Astrocyte (in vitro differentiated cells and primary cell): Measurements from ENCODE around the gene PTPRM. TPM values are rescaled to one million over a fixed set of nuclear protein-coding genes. Genes with fewer than 3 reads are reported as not detected.

Experiments
- DNase-seq: peaks from one replicate; pipeline ENCODE4 v3.0.0-alpha.2; 2010; ENCODE audit warnings: low read depth
- FAIRE-seq: peaks from 2 replicates; lab custom pipeline; 2011; peaks lifted over from hg19 to GRCh38; lab: Jason Lieb, UNC
- H2AFZ ChIP-seq: 2 replicates; pipeline ENCODE4 v1.6.0; 2012; ENCODE audit warnings: low read depth, low read length, inconsistent platforms
- H3K27ac ChIP-seq: 2 replicates; pipeline ENCODE4 v1.5.1; 2011; ENCODE audit warnings: low read depth, low read length, inconsistent platforms
- H3K27me3 ChIP-seq: 2 replicates; pipeline ENCODE4 v1.6.0; 2011; ENCODE audit warnings: low read length, inconsistent platforms; ENCODE audit not compliant: insufficient read depth
- H3K36me3 ChIP-seq: 2 replicates; pipeline ENCODE4 v1.5.1; 2011; ENCODE audit warnings: low read length, inconsistent platforms; ENCODE audit not compliant: insufficient read depth
- H3K4me1 ChIP-seq: 2 replicates; pipeline ENCODE4 v1.5.1; 2011; ENCODE audit warnings: low read length, inconsistent platforms; ENCODE audit not compliant: insufficient read depth
- H3K4me2 ChIP-seq: 2 replicates; pipeline ENCODE4 v1.6.0; 2012; ENCODE audit warnings: low read length, inconsistent platforms
- H3K4me3 ChIP-seq: 2 replicates; pipeline ENCODE4 v1.5.1; 2011; ENCODE audit warnings: low read depth, mild to moderate bottlenecking, low read length, inconsistent platforms; ENCODE audit not compliant: insufficient read depth
- H3K79me2 ChIP-seq: 2 replicates; pipeline ENCODE4 v1.6.0; 2012; ENCODE audit warnings: mild to moderate bottlenecking, low read length, inconsistent platforms; ENCODE audit not compliant: insufficient read depth
- H3K9ac ChIP-seq: 2 replicates; pipeline ENCODE4 v1.6.0; 2012; ENCODE audit warnings: mild to moderate bottlenecking, low read length, inconsistent platforms
- H3K9me3 ChIP-seq: 2 replicates; pipeline ENCODE4 v1.5.1; 2012; ENCODE audit warnings: low read depth, mild to moderate bottlenecking, low read length, inconsistent platforms; ENCODE audit not compliant: insufficient read depth
- H4K20me1 ChIP-seq: 2 replicates; pipeline ENCODE4 v1.6.0; 2012; ENCODE audit warnings: low read length, inconsistent platforms; ENCODE audit not compliant: insufficient read depth
- H3K27ac Mint-ChIP-seq: one replicate; pipeline ENCODE4 v1.8.0; 2021; ENCODE audit warnings: mild to moderate bottlenecking, mixed read lengths; ENCODE audit not compliant: unreplicated experiment
- H3K27me3 Mint-ChIP-seq: one replicate; pipeline ENCODE4 v1.8.0; 2021; ENCODE audit warnings: low read depth, mixed read lengths; ENCODE audit not compliant: unreplicated experiment
- H3K36me3 Mint-ChIP-seq: one replicate; pipeline ENCODE4 v1.8.0; 2021; ENCODE audit warnings: low read depth, mixed read lengths; ENCODE audit not compliant: unreplicated experiment
- H3K4me1 Mint-ChIP-seq: one replicate; pipeline ENCODE4 v1.8.0; 2021; ENCODE audit warnings: low read depth, mixed read lengths; ENCODE audit not compliant: unreplicated experiment
- H3K4me3 Mint-ChIP-seq: one replicate; pipeline ENCODE4 v1.8.0; 2021; ENCODE audit warnings: mild to moderate bottlenecking, moderate library complexity, mixed read lengths; ENCODE audit not compliant: unreplicated experiment
- H3K9me3 Mint-ChIP-seq: one replicate; pipeline ENCODE4 v1.8.0; 2021; ENCODE audit warnings: mild to moderate bottlenecking, mixed read lengths; ENCODE audit not compliant: unreplicated experiment
- EZH2 ChIP-seq: IDR thresholded peaks from 2 replicates; pipeline ENCODE4 v1.6.1; 2012; ENCODE audit warnings: mild to moderate bottlenecking, low read length, inconsistent platforms; ENCODE audit not compliant: insufficient read depth
- total RNA-seq: library from RNA; stranded (reverse); gene quantifications from 2 replicates; pipeline ENCODE4 v1.2.1, GENCODE V29; 2021
- TF ChIP-seq, protein P1 (sequence below): IDR thresholded peaks from 2 replicates; pipeline ENCODE4 v1.5.1; 2011; ENCODE audit warnings: low read depth, mild to moderate bottlenecking, inconsistent platforms, low read length, moderate library complexity; ENCODE audit not compliant: insufficient read depth

Gene PTPRM
- total RNA-seq, 1 donor from 2014 or later: 59.6 TPM

DNA sequence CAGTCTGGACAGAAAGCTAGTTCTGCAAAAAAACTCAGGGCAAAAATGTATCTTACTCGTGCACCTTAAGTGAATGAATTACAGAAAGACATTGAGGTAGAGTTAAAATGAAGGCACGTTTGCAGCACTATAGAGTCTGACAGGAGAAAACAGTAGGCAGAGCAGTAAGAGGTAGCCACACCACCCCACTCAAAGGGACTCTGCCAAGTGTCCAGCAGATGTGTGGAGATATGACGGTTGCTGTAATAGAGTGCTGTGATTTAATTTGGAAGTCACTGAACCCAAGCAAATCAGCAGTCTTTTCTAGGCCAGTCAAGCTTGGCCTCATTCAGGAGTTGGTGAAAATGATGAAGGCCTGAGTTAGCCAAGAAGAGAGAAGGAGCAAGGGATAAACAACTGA, 464.4 kb downstream of the PTPRM start:
- no peaks in the 10 kb centered on the region for H3K36me3 ChIP-seq
- H2AFZ ChIP-seq: no peak overlapping the region
- H3K36me3 Mint-ChIP-seq: peaks cover 2% of the 10 kb centered on the region
- H3K27me3 ChIP-seq: no peaks in the 10 kb centered on the region
- H4K20me1 ChIP-seq: peaks cover under 1% of the 10 kb centered on the region
- H3K27ac ChIP-seq: no peak overlapping the region
- TF ChIP-seq EZH2: no peak
- FAIRE-seq (no peak), DNase-seq (no peak)
- H3K79me2 ChIP-seq: no peaks in the 10 kb centered on the region
- no peak overlapping the region for H3K4me3 ChIP-seq
- no peak overlapping the region for H3K27ac Mint-ChIP-seq
- no peaks in the 10 kb centered on the region for H3K4me1 ChIP-seq
- no peaks in the 10 kb centered on the region for H3K9me3 Mint-ChIP-seq
- H3K4me1 Mint-ChIP-seq: no peaks in the 10 kb centered on the region
- no peaks in the 10 kb centered on the region for H3K9me3 ChIP-seq
- H3K9ac ChIP-seq: no peak overlapping the region
- H3K4me2 ChIP-seq: no peak overlapping the region
- H3K4me3 Mint-ChIP-seq: no peak overlapping the region
- no peaks in the 10 kb centered on the region for H3K27me3 Mint-ChIP-seq

DNA sequence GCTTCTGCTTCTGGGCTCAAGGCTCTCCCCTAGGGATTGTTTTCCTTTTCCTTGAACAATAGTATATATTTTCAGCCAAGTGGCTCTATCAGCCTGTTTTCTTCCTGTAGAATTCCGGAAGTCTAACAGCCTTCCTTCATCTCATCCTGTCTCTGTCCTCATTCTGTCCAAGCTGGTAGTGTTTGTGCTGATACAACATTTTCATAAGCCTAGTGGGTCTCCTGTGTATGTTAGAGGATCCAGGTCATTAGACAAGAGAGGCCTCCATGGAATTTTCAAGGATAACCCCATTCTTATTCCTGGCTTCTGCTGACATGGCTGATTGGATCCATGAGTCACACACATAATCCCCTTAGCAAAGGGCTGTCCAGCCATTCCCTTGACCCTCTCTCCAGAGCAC, 467.6 kb downstream of the PTPRM start:
- Histone ChIP-seq H3K9me3 (no peaks in the 10 kb centered on the region), H3K36me3 (no peaks in the 10 kb centered on the region), H3K4me1 (peaks cover 4% of the 10 kb centered on the region), H3K9ac (no peak overlapping the region), H3K4me2 (no peak overlapping the region), H3K4me3 (no peak overlapping the region), H3K79me2 (no peaks in the 10 kb centered on the region), H4K20me1 (peaks cover 7% of the 10 kb centered on the region), H3K27ac (no peak overlapping the region), H3K27me3 (no peaks in the 10 kb centered on the region), H2AFZ (no peak overlapping the region)
- Mint-ChIP-seq H3K4me3 (no peak overlapping the region), H3K27me3 (no peaks in the 10 kb centered on the region), H3K9me3 (no peaks in the 10 kb centered on the region), H3K4me1 (peaks cover 5% of the 10 kb centered on the region), H3K36me3 (peaks cover 2% of the 10 kb centered on the region), H3K27ac (no peak overlapping the region)
- DNase-seq (no peak), FAIRE-seq (no peak)
- TF ChIP-seq, protein P1, sequence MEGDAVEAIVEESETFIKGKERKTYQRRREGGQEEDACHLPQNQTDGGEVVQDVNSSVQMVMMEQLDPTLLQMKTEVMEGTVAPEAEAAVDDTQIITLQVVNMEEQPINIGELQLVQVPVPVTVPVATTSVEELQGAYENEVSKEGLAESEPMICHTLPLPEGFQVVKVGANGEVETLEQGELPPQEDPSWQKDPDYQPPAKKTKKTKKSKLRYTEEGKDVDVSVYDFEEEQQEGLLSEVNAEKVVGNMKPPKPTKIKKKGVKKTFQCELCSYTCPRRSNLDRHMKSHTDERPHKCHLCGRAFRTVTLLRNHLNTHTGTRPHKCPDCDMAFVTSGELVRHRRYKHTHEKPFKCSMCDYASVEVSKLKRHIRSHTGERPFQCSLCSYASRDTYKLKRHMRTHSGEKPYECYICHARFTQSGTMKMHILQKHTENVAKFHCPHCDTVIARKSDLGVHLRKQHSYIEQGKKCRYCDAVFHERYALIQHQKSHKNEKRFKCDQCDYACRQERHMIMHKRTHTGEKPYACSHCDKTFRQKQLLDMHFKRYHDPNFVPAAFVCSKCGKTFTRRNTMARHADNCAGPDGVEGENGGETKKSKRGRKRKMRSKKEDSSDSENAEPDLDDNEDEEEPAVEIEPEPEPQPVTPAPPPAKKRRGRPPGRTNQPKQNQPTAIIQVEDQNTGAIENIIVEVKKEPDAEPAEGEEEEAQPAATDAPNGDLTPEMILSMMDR: no peak
- no peak for TF ChIP-seq EZH2

DNA sequence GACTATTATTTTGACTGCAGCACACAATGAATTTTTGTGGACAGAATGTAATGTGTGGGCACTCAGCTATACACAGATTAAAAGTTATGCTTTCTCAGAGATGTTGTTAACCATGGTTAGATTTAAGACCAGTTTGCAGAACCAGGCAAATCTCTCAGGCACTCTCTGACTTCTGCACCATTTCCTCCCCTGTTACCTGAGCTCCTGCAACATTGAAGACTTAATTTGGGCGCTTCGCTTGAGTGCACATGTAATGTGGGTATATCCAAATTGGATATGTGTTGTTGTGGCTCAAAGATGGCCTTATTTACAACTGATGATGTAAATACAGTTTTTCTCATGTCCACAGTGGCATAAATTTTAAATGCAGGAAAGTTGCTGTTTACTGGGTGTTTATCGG, 469.4 kb downstream of the PTPRM start:
- Histone ChIP-seq H3K9ac (no peak overlapping the region), H3K9me3 (no peaks in the 10 kb centered on the region), H3K27me3 (no peaks in the 10 kb centered on the region), H3K79me2 (no peaks in the 10 kb centered on the region), H3K4me1 (peaks cover 4% of the 10 kb centered on the region), H4K20me1 (peaks cover 12% of the 10 kb centered on the region), H3K36me3 (no peaks in the 10 kb centered on the region), H2AFZ (no peak overlapping the region), H3K4me2 (no peak overlapping the region), H3K27ac (no peak overlapping the region), H3K4me3 (no peak overlapping the region)
- Mint-ChIP-seq H3K27me3 (no peaks in the 10 kb centered on the region), H3K36me3 (no peaks in the 10 kb centered on the region), H3K9me3 (no peaks in the 10 kb centered on the region), H3K4me3 (no peak overlapping the region), H3K27ac (no peak overlapping the region), H3K4me1 (peaks cover 5% of the 10 kb centered on the region)
- TF ChIP-seq, protein P1: no peak
- TF ChIP-seq EZH2: no peak
- no peak for DNase-seq
- no peak for FAIRE-seq
